Activated T-helper 9 cell treated with anti-CD3 and anti-CD28 coated beads, Interleukin-2, amount 50 U/mL, for 16 hours (primary cell): Measurements from ENCODE around the gene DIS3L2.

Experiments used
- DNase-seq: peaks from one replicate; pipeline ENCODE4 v3.0.0-alpha.2; 2020; ENCODE audit warnings: low read depth

The DIS3L2 gene, protein sequence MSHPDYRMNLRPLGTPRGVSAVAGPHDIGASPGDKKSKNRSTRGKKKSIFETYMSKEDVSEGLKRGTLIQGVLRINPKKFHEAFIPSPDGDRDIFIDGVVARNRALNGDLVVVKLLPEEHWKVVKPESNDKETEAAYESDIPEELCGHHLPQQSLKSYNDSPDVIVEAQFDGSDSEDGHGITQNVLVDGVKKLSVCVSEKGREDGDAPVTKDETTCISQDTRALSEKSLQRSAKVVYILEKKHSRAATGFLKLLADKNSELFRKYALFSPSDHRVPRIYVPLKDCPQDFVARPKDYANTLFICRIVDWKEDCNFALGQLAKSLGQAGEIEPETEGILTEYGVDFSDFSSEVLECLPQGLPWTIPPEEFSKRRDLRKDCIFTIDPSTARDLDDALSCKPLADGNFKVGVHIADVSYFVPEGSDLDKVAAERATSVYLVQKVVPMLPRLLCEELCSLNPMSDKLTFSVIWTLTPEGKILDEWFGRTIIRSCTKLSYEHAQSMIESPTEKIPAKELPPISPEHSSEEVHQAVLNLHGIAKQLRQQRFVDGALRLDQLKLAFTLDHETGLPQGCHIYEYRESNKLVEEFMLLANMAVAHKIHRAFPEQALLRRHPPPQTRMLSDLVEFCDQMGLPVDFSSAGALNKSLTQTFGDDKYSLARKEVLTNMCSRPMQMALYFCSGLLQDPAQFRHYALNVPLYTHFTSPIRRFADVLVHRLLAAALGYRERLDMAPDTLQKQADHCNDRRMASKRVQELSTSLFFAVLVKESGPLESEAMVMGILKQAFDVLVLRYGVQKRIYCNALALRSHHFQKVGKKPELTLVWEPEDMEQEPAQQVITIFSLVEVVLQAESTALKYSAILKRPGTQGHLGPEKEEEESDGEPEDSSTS

DNA sequence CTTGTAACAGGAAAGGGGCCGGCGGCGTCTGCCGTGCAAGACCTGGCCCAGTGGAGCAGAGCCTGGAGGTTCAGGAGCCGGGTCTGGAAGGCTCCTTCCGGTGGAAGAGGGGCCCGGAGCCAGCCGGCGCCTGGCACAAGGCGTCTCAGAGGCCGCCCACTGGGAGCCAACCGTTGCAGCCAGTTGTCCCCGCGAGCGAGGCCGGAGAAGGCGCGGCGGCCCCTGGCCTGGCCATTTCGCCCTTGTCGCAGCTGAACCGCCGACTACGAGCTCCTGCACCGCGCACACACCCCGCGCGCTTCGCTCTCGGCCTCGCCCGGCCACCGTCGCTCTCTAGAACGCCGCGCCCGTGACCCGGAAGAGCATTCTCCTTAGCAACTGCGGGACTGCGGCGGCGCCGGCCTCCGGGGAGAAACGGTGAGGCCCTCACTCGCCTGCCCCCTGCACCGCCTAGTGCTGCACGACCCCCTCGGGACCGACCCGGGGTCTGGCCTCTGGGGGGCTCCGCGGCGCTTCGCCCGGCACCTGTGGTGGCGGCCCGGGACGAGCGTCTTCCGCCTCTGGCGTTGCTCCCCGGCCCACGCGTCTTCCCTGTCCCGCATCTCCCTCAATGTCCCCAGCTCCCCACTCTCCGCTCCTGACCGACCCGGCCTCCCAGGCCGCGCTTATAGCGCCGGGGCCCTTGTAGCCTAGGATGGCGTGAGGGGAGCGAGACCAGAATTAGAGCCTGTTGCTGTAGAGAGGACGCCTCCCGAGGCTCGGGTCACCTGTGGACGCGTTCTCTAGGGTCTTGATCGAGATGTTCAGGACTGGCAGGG is at the start of gene DIS3L2:
DIS3L2 (plus strand) TSS at position 365 of the 818 bp plus-strand sequence. CDS start 53,215 bp downstream, outside the sequence.
- DNase-seq: peak; percentile 64

DNA sequence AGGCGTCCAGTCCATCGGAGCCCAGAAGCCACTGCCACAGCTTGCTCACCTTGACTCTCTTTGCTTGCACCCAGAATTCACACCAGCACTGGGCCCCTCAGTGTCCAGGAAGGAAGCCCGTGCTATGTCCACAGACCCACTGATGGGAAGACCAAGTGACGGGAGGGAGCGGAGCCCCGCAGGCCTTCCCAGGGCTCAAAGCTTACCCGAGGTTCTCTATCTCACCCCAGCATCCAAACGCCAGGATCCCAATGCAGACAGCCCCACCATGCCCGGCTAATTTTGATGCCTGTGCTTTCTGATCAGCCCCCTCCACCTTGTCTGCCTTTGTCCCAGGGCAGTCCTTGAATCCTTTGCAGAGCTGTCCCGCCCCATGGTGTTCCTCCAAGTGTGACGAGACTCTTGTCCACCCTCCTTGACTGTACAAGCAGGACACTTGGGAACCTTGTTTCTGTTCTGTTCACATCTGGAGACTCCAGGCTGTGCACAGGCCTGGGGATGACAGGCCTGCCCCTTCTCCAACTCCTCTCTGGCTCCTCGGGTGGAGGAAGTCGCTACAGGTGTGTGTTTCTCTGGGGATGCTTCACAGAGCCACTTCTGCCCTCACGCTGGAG is 47.3 kb upstream of the DIS3L2 start:
- DNase-seq: no peak

DNA sequence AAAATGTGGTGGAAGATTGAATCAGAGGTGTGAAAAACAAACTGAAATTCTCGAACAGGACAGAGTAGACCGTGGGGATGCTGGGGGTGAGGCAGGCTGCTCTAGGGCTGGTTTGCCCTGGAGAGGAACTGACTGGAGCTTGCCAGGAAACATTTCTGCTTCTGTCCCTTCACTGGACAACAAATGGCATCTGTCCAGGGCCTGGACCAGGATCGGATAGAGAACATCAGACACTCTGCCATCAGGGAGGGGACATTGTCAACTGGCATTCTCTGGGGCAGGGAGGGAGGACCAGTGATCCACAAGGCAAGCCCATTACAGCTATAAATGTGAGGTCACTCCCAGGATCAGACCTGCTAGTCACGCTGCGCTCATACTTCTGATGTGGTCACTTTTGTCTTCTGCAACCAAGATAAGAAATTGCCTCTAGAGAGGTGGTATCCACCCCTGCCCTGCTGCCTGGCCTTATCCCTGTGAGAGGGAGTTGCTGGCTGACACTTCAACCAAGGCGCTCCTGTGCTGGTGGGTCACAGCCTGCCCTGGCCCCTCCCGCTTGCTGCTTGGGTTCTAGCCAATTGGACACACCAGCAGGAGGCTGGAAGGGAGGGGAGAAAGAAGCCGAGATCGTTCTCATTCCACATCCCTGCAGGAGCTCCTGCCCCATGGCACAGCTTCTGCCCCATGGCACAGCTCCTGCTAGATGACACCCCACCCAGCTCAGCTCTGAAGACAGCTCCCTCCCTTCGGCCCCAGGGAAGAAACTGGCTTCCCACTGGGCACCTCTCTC is 44.0 kb upstream of the DIS3L2 start:
- DNase-seq: no peak

DNA sequence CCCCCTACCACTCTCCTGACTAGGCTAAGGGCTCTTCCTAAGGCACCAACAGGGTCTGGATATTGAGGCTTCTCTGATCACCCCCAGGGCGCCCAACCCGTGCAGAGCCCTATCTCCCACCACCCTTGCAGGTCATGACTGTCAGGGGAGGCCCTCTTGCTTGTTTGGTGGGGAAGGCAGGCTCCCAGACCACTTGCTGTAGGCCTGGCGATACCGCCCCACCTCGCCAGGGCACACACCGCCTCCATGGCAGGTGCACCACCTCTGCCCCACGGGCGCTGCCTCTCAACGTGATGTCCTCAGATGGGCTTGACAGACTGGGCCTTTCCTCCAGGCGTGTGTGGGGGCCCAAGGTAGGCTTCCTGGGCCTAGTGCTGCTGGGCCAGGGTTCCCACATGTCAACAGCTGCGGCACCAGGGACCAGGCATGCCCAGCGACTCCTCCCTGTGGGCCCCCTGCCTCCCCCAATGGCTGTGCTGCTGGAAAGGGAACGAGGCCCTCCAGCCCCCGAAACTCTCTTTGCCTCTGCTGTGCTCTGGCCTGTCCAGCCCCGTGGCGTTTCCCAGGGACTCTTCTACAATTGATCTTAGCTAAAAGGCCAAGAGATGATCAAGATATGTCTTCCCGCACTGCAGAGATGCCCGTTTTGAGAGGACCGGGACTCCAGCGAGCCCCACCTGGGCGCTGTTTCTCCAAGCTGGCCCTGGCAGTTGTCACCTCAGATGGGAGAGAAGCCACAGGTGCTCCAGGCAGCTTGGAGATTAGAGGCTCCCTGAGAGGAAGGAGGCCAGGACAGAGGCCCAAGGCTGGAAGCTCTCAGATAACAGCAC is 42.8 kb upstream of the DIS3L2 start:
- DNase-seq: no peak

DNA sequence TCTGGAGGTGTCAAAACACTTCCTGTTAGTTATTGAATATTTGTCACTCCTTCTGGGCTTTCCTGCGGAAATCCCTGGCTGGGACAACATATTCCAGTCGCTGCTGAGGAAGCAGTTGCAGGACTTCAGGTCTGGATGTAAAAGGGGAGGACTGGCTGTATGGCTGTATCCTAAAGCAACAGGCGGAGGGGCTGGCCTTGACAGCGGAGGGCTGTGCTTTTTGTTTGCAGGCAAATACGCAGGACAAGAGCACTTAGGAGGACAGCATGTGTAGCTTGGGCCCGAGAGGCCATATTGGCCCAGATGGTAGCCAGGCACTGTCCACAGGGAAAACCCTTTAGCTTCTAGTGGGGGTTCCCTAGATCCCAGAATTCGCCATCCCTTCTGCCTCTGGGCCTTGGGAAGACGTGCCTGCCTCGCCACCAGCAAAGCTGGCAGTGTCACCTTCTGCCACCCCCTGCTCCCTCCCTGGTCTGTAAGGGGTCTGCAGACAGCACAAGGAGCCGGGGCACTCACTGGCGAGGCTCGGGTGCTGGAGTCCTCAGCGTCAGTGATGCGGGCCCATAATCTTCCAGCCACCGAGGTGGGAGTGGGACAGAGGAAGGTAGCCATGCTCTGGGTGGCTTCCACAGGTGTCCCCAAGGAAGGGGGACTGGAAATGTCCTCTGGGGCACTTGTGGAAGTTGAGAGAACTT is 42.0 kb upstream of the DIS3L2 start:
- no peak for DNase-seq

DNA sequence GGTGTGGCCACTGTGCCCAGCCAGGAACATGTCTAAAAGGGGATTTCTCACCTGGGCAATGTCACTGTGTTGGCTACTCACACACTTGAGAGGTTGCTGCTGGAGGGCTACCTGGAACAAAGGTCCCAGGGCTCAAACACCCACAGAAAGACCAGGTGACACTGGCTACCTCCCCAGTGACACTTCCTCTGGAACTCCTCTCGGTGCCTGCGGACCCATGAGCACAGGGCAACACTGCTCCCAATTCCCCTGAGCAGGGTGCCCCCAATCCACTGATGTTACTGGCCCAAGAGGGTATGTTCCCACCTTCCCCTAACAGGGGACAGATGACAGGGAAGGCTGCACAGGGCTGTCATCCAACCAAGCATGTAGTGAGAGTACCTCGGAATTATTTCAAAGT is 41.1 kb upstream of the DIS3L2 start:
- no peak for DNase-seq

DNA sequence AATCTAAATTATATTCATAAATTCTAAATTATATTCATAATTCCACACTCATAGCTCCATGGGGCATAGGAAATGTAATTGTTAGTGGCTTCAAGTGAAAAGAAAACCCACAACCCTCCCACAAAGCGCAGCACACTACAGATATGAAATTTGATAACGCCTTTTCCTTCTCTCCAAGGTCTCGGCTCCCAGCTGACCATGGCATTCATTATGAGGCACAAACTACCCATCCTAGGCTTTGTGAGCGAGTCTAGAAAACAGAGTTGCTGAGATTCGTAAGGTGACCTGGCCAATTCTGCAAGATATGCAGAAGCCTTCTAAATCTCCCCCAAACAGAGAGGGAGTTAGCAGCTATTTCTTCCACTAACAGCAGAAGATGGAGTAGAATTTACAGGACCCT is 40.7 kb upstream of the DIS3L2 start:
- DNase-seq: no peak

DNA sequence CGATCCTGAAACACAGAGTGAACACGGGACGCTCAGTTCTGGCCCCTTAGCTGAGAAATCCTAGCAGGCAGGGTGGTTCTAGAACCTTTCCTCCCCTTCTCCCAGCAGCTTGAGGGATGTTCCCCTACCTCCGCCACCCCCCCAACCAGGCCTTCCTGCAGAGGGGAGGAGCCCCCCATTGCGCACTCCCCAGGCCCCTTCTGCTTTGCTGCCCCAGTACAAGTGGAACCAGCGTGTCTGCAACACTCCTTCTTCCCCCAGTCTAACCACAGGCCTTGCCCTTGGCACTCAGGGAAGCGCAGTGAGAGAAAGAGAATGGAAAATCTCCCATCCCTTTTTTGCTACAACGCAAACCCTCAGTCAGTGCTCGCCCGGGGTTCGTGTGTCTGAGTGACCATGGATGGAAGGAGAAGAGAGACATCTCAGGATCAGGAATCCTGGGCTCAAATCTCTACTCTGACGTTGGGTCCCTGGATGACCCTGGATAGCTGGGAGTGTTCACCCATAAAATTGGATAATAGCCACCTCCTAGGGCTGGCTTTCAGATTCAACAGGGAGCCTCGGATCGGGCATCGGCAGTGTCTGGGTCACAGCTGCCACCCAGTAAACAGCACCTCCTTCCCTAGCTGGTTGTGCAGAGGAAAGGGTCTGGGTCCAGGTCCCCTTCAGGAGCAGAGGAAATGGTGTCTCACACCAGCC is 39.1 kb upstream of the DIS3L2 start:
- DNase-seq: no peak

DNA sequence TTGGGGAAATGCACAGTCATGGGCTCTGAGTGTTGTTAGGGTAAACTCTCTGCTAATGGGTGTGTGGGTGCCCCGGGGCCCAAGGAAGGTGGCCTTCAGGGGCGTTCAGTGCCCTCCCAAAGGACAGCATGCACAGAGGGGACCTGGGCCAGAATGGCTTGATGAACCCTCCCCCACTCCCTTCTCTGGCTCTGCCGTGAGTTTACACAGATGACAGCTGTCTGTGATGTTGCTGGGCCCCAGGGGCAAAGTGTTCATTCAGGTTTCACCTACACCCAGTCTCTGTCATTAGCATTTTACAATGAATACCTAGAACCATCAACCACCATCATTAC is 38.5 kb upstream of the DIS3L2 start:
- no peak for DNase-seq

DNA sequence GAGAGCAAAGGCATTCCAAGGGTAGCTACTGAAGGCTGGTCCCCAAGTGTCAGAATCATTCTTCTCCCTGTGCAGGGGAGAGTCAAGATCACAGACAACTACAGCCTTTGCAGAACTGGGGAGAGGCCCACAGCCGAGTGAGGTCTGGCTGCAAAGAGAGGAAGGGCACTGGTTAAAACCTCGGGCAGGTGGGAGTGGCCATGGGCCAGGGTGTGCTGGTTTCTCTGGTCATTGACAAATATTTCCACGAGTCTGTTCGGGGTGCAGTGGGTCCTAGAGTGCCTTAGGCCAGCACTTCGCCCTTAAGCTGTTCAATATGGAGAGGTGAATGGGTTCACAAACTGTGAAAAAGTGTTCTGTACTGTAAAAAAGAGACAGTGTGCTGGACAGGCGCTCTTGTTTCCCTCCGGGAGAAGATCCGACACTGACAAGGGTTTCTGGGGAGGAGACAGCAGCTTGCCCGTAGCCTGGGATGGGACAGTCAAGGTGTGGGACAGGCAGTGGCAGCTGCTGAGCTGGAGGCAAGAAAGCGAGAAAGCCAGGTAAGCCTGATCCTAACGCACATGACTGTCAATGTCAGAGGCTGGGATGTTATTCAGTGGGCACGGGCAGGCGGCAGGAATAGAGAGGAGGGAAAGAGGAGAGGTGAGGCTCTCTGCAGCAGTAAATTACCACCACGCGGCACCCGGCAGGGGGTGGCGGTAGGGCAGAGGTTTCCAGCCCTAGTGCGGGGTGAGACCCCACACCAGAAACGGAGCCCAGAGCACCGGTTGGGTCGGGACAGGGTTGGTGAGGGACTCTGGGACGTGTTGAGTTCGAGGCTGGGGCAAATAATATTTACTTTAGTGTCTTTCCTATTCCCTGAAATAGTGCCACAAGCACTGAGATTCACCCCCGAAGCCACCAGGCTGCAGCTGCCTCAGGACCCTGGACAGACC is 37.3 kb upstream of the DIS3L2 start:
- no peak for DNase-seq

DNA sequence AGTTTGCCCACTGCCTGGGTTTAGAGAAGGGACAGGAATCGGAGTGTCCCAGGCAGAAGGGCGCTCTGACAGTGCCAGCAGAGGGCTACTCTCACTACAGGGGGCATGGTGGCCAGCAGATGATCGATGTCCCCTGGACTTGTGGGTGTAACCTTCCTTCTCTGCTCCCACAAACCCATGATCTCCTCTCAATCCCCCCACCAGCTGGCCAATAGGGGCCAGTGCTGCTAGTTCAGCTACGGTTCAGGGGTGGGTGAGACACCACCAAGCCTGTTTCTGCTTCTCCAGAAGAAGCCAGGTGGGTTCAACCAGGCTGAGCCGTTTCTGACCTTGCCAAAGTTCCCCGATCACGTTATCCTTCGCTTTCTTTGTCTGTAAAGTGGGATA is 36.6 kb upstream of the DIS3L2 start:
- DNase-seq: no peak

DNA sequence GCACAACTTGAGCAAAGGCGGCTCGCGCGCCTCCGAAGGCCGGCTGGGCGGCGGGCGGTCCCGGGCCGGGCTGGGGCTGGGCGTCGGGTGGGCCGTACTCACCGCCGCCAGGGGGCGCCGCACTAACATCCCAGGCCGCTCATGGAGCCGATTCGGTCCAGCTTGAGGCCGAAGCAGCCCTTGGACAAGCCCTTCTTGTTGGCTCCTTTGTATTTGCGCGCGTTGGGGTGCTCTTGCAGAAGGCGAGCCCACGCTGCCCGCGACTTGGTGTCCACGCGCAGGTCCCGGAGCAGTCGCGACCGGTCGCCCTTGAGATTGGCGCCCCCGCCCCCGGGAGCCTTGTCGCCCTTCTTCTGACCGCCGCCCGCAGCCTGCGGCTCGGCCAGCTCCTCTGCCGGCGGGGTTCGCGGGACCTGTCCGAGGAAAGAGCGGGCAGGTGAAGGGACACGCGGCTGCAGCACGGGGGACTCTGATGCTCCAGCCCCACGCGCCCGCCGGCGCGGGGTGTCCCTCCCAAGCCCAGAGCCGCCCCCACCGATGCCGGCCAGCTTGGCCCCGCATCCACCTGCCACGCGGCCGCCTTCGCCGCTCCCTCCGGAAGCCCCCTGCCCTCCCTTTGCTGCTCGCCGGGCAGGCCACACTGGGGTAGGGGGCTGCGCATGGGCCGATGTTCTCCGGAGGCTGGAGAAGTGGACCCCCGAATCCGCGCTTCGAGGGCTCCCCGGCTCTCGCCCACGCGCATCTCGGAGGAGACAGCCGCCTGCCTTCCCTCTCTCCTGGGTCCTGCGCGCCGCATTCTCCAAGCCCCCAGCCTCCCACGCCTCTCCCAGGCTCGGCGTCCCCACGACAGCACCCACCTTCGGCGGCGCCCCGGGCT is 36.0 kb upstream of the DIS3L2 start:
- peak; percentile 51 for DNase-seq

DNA sequence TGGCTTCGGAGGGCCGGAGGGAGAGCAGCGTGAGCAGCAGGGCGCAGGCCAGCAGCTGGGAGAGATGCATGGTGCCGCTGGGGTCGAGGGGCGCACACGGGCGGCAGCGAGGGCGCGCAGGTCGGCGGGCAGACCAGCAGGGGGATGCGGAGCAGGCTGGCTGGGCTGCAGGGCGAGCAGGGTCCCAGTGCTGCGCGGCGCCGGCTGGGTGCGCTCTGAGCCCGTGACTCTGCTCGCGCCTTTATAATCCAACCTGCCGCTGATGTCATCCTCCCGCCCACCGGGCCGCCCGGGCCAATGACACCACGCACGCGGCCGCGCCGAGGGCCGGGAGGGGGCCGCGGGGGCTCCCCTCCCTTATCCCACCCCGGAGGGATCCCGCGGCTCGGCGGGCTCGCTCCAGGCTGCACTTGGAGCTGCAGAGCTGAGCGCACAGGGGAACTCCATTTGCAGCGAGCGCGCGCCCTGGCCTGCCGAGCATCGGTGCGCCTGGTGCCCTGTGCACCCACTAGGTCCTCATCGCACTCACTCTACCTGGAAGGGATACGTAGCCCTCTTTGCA is 35.3 kb upstream of the DIS3L2 start, which contains the start of gene NPPC:
NPPC (minus strand) TSS at position 217 of the 562 bp plus-strand sequence; CDS start at position 70, 147 bp downstream.
- DNase-seq: peak; percentile 31

DNA sequence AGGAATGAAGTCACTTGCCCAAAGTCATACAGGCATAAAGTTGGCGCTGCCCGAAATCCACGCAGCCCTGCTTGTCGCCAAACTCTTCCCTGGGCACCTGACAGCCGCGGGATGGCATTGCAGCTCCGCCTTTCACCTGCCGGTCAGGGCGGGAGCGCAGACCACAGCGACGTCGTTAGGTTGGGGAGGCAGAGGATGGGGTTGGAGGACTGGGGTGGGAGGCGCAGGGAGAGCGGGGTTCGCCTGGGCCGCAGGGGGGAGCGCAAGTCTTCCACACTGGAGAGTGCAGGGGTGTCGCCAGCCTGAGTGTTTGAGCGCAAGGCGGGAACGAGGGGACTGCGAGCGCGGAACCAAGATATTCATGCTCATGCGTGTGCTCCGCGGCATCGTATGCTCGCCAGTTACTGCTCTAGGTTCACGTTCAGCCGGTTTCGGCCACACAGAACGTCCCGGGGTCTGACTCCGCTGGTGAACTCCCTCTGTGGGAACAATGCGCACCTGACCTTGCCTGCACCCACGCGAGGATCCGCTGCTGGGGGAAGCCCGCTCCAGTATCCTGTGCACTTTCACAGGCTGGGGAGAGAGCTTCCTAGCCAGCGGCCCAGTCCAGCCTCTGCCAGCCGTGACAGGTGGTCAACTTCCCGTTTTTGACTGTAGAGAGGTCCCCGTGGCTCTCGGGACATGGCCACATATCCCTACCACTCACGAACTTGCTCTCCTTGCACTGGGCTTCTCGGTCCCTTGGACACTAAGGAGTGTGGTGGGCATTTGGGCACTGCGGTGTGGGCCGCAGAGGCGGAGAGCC is 34.5 kb upstream of the DIS3L2 start:
- no peak for DNase-seq

DNA sequence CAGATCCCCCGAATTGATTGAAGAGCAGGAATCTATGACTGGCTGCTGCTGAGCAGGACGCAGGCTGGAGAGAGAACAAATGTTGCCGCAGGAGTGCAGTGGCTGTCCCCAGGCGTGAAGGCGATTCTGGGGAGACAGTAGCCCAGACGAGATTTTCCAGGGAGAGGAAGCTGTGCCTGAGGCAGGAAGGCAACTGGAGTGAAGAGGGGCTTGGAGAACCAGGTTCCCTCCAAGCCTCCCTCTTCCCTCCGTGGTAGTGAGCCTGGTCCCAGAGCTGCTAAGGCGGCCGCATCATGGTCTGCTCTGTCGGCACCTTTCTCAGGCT is 34.0 kb upstream of the DIS3L2 start:
- no peak for DNase-seq

DNA sequence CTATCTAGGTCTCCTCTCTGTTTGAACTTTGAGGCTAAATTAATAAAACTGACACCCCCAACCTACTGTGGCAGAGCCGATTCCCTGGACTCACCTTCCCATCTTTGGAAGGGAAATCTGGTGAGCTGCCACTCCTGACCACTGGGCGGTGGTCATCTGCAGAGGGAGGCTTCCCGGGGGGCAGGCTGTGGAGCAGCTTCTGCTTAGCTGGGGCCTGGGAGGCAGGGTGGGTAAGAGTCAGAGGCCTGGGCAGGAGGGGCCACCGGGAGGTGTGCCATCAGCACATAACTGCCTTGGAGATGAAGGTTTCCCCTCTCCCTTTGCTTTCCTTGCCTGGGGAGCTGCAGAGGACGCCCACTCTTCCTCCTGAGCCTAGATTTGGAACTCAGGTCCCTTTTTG is 33.0 kb upstream of the DIS3L2 start:
- DNase-seq: no peak
